GM04503 (cell line): ENCODE results near the gene CUL5.
A peak's percentile ranks its signal among the peaks of the same experiment; 100 is the strongest.

Source experiments
- DNase-seq: peaks from one replicate; pipeline ENCODE4 v3.0.0-alpha.2; 2012; ENCODE audit warnings: low read depth

The CUL5 gene

GRCh38 chr11:108008656-108009496 is at the start of gene CUL5:
Gene CUL5 (plus strand): TSS chr11:108008898. CDS start chr11:108009349, 451 bp downstream.
- peak; percentile 75 for DNase-seq

- DNase-seq, result no peak
Observed at GRCh38 chr11:107961480-107961879, 47.2 kb upstream of the CUL5 start.

GRCh38 chr11:107962181-107962580 is 46.5 kb upstream of the CUL5 start:
- no peak for DNase-seq

GRCh38 chr11:107963091-107963490 is 45.6 kb upstream of the CUL5 start:
- no peak for DNase-seq

GRCh38 chr11:107969219-107969618 is 39.5 kb upstream of the CUL5 start:
- DNase-seq, result no peak

GRCh38 chr11:107970049-107970448 is 38.6 kb upstream of the CUL5 start:
- no peak for DNase-seq

GRCh38 chr11:107973641-107974040 is 35.1 kb upstream of the CUL5 start:
- no peak for DNase-seq

- DNase-seq, result no peak
Observed at GRCh38 chr11:107988397-107989158, 20.1 kb upstream of the CUL5 start.

GRCh38 chr11:107991868-107992414 is 16.8 kb upstream of the CUL5 start:
- no peak for DNase-seq

- no peak for DNase-seq
Observed at GRCh38 chr11:107996006-107996776, 12.5 kb upstream of the CUL5 start.

- no peak for DNase-seq
Observed at GRCh38 chr11:107998761-107999160, 9.9 kb upstream of the CUL5 start.

- DNase-seq, result no peak
Observed at GRCh38 chr11:107999759-108000455, 8.8 kb upstream of the CUL5 start.

GRCh38 chr11:108002476-108002875 is 6.2 kb upstream of the CUL5 start:
- no peak for DNase-seq

- no peak for DNase-seq
Observed at GRCh38 chr11:108003623-108004022, 5.1 kb upstream of the CUL5 start.

- no peak for DNase-seq
Observed at GRCh38 chr11:108007819-108008218, 879 bp upstream of the CUL5 start.

- DNase-seq, result no peak
Observed at GRCh38 chr11:108009497-108010370, 1.0 kb downstream of the CUL5 start.

GRCh38 chr11:108012139-108012725 is 3.5 kb downstream of the CUL5 start:
- no peak for DNase-seq

GRCh38 chr11:108016647-108017046 is 7.9 kb downstream of the CUL5 start:
- DNase-seq, result no peak

- no peak for DNase-seq
Observed at GRCh38 chr11:108018708-108019107, 10.0 kb downstream of the CUL5 start.

GRCh38 chr11:108019870-108020540 is 11.3 kb downstream of the CUL5 start:
- DNase-seq, result no peak
